Endothelial cell of umbilical vein (primary cell): ENCODE results near the gene ST8SIA2. TPM values are rescaled to one million over a fixed set of nuclear protein-coding genes. Genes with fewer than 3 reads are reported as not detected.

Source experiments
- BruUV-seq: library from RNA; stranded (reverse); fragments of 400-500 nt; replicated peaks from 2 replicates; lab custom pipeline; 2021; lab: Mats Ljungman, UMichigan
- CTCF ChIA-PET: fragments of 300-600, 350-600 bp; sonication (Branson Sonifier 250); formaldehyde crosslinking; loops from one replicate; lab custom pipeline; 2021; ENCODE audit warnings: antibody characterized with exemption, inconsistent platforms; lab: Charles Lee
- POLR2A ChIA-PET: fragments of 300-600, 350-600 bp; sonication (Branson Sonifier 250); formaldehyde crosslinking; loops from one replicate; lab custom pipeline; 2021; ENCODE audit warnings: antibody characterized with exemption, inconsistent platforms; lab: Charles Lee
- DNase-seq: peaks from one replicate; pipeline ENCODE4 v3.0.0-alpha.2; 2011; ENCODE audit warnings: low read depth, low spot score
- FAIRE-seq: peaks from 2 replicates; lab custom pipeline; 2011; peaks lifted over from hg19 to GRCh38; lab: Jason Lieb, UNC
- H2AFZ ChIP-seq: 2 replicates; pipeline ENCODE4 v1.6.0; 2012; ENCODE audit warnings: low read depth, low read length, control low read depth, inconsistent platforms
- H3K27ac ChIP-seq: 2 replicates; pipeline ENCODE4 v1.5.1; 2011; ENCODE audit warnings: low read depth, mild to moderate bottlenecking, control low read depth, low read length, moderate library complexity; ENCODE audit not compliant: insufficient read depth
- H3K27me3 ChIP-seq, 2 experiments: 2 replicates each; pipeline versions ENCODE4 v1.6.0 to v1.6.1; 2011; ENCODE audit warnings: low read length in 2 of 2, mixed read lengths in 1 of 2; ENCODE audit not compliant: control insufficient read depth in 2 of 2, insufficient read depth in 2 of 2
- H3K36me3 ChIP-seq, 2 experiments: 2 replicates in 1 of 2; 3 replicates in 1 of 2; pipeline ENCODE4 v1.5.1; 2011; ENCODE audit warnings: low read length in 2 of 2, mild to moderate bottlenecking in 1 of 2, moderate library complexity in 1 of 2; ENCODE audit not compliant: control insufficient read depth in 2 of 2, insufficient read depth in 2 of 2; ENCODE audit errors: extremely low read depth in 1 of 2
- H3K4me1 ChIP-seq: 3 replicates; pipeline ENCODE4 v1.5.1; 2011; ENCODE audit warnings: mild to moderate bottlenecking, low read length; ENCODE audit not compliant: control insufficient read depth, insufficient read depth; ENCODE audit errors: extremely low read depth
- H3K4me2 ChIP-seq: 2 replicates; pipeline ENCODE4 v1.6.1; 2011; ENCODE audit warnings: low read length, control low read depth, mixed read lengths; ENCODE audit not compliant: insufficient read depth
- H3K4me3 ChIP-seq, 3 experiments: fragments of 200-600 bp in 1 of 3; sonication (generic), shearing (Covaris generic) in 1 of 3; replicated peaks in 1 of 3; 2 replicates each; pipeline ENCODE4 v1.5.1; 2011 to 2016; ENCODE audit warnings: control low read depth in 3 of 3, low read length in 3 of 3, mild to moderate bottlenecking in 2 of 3, inconsistent platforms in 1 of 3, low read depth in 1 of 3, moderate library complexity in 1 of 3; ENCODE audit not compliant: insufficient read depth in 1 of 3
- H3K79me2 ChIP-seq: 2 replicates; pipeline ENCODE4 v1.6.0; 2012; ENCODE audit warnings: low read length, inconsistent platforms; ENCODE audit not compliant: control insufficient read depth, insufficient read depth
- H3K9ac ChIP-seq: replicated peaks from 2 replicates; pipeline ENCODE3; 2011; ENCODE audit warnings: low read length, control low read depth; ENCODE audit not compliant: insufficient read depth; ENCODE audit errors: extremely low read depth
- H3K9me1 ChIP-seq: replicated peaks from 3 replicates; pipeline ENCODE4 v1.6.0; 2011; ENCODE audit warnings: mild to moderate bottlenecking, low read length; ENCODE audit not compliant: control insufficient read depth, insufficient read depth; ENCODE audit errors: extremely low read depth
- H3K9me3 ChIP-seq: replicated peaks from 2 replicates; pipeline ENCODE4 v1.5.1; 2012; ENCODE audit warnings: low read length, inconsistent platforms; ENCODE audit not compliant: control insufficient read depth, insufficient read depth
- H4K20me1 ChIP-seq: replicated peaks from 2 replicates; pipeline ENCODE3; 2011; ENCODE audit warnings: mild to moderate bottlenecking, low read length; ENCODE audit not compliant: control insufficient read depth, insufficient read depth; ENCODE audit errors: extremely low read depth
- CTCF ChIP-seq, 2 donors: IDR thresholded peaks; 1 replicate in 1 of 2; 2 replicates in 1 of 2; pipeline ENCODE4 v1.5.1; 2011; ENCODE audit warnings: low read length in 2 of 2, mild to moderate bottlenecking in 2 of 2, moderate library complexity in 2 of 2, control low read depth in 1 of 2, inconsistent platforms in 1 of 2, low read depth in 1 of 2; ENCODE audit not compliant: insufficient read depth in 1 of 2; ENCODE audit errors: extremely low read depth in 1 of 2
- EZH2 ChIP-seq: IDR thresholded peaks from 2 replicates; pipeline ENCODE4 v1.6.1; 2012; ENCODE audit warnings: borderline replicate concordance, low read depth, mild to moderate bottlenecking, moderate library complexity, low read length, inconsistent platforms; ENCODE audit not compliant: severe bottlenecking
- FOS ChIP-seq: IDR thresholded peaks from 2 replicates; pipeline ENCODE4 v1.6.1; 2011; ENCODE audit warnings: mild to moderate bottlenecking, low read length, moderate library complexity, borderline replicate concordance; ENCODE audit not compliant: insufficient read depth
- GATA2 ChIP-seq: IDR thresholded peaks from 2 replicates; pipeline ENCODE4 v1.7.0; 2011; ENCODE audit warnings: low read depth, mild to moderate bottlenecking, moderate library complexity, mixed read lengths, low read length; ENCODE audit not compliant: insufficient read length, insufficient read depth
- JUN ChIP-seq: IDR thresholded peaks from 2 replicates; pipeline ENCODE4 v1.6.1; 2011; ENCODE audit warnings: borderline replicate concordance, low read depth; ENCODE audit not compliant: insufficient read length, insufficient read depth
- MYC ChIP-seq: IDR thresholded peaks from one replicate; pipeline ENCODE4 v1.6.1; 2011; ENCODE audit warnings: mild to moderate bottlenecking, low read depth, low read length
- POLR2A ChIP-seq: IDR thresholded peaks from 2 replicates; pipeline ENCODE4 v1.6.1; 2012; ENCODE audit warnings: low read depth, mild to moderate bottlenecking, control low read depth, low read length
- POLR2AphosphoS5 ChIP-seq: IDR thresholded peaks from 2 replicates; pipeline ENCODE4 v1.6.1; 2012; ENCODE audit warnings: low read depth, mild to moderate bottlenecking, control low read depth, low read length, moderate library complexity; ENCODE audit not compliant: insufficient read depth
- dilution Hi-C: fragments of 300-500 bp; cut with MboI; formaldehyde crosslinking; loops from one replicate; pipeline ENCODE4 v1.15.0; 2019; ENCODE audit warnings: low sequenced_read_pairs; ENCODE audit not compliant: extremely low pct_ligation_motif_present
- intact Hi-C: fragments of 100-400 bp; cut with micrococcal nuclease; formaldehyde crosslinking; loops from one replicate; pipeline ENCODE4 v1.10.0; 2022
- polyA plus RNA-seq, 4 experiments: library from polyadenylated mRNA; depleted of rRNA in 3 of 4; stranded (reverse) in 3 of 4; unstranded in 1 of 4; fragments of >200 nt; gene quantifications; 2 replicates each; pipeline versions ENCODE4 v1.2.1 to v1.2.3, GENCODE V29; 2011 to 2012; ENCODE audit warnings: missing spikeins in 1 of 4
- total RNA-seq: library from RNA; stranded (reverse); gene quantifications from 2 replicates; pipeline ENCODE4 v1.2.3, GENCODE V29; 2021
- TF ChIP-seq, protein P1 (sequence below): IDR thresholded peaks from 2 replicates; pipeline ENCODE4 v1.6.1; 2011; ENCODE audit not compliant: insufficient read depth, insufficient read length

The ST8SIA2 gene
- total and polyA plus RNA-seq, 2 donors (not counting 3 experiments of a cell fraction or from before 2014, with no cell fraction given), result 0.35 to 0.46 TPM

DNA sequence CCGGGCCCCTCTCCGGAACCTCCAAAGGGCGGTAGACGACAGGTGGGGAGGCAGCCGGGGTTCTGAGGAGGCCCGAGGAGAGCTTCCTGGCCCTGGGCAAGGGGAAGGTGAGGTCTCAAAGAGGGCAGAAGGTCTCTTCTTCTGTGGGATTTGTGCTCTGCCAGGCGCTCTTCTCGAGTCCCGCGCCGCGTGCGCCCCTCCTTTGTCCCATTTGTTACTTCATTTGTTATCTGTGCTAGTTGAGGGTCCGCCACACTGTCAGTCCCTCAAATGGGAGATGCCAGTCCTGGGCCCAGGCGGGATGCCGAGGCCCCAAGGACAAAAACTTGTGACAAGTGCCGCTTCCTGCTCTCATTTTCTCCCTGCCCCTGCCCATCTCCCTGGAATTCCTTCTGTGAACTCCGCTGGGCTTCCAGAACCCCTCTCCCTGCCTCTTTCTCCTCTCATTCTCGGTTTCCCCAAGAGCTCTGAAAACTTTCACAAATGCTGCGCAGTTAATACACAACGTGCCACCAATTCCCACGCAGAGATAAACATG, 1.5 kb downstream of the ST8SIA2 start:
- Histone ChIP-seq H3K27me3 (peaks cover 30 to 43% of the 10 kb centered on the region in 2 experiments), H3K9me1 (no peaks in the 10 kb centered on the region), H3K27ac (no peak overlapping the region), H3K79me2 (no peaks in the 10 kb centered on the region), H3K4me1 (peaks cover 2% of the 10 kb centered on the region), H3K4me3 (no peak overlapping the region), H4K20me1 (no peaks in the 10 kb centered on the region), H3K36me3 (no peaks in the 10 kb centered on the region), H3K9me3 (no peaks in the 10 kb centered on the region), H3K4me2 (peak overlapping the region; percentile 8), H2AFZ (no peak overlapping the region), H3K9ac (no peak overlapping the region)
- no peak for TF ChIP-seq GATA2
- no peak for TF ChIP-seq POLR2AphosphoS5
- no peak for TF ChIP-seq FOS
- TF ChIP-seq MYC, result no peak
- TF ChIP-seq POLR2A, result no peak
- TF ChIP-seq EZH2, result peak; percentile 81
- TF ChIP-seq JUN, result no peak
- BruUV-seq, result no TSS peak
- DNase-seq (no peak), FAIRE-seq (no peak)
- intact Hi-C loops, result no loop called here
- POLR2A ChIA-PET, result no interaction called here
- CTCF ChIA-PET, result no interaction called here
- dilution Hi-C loops, result no loop called here

DNA sequence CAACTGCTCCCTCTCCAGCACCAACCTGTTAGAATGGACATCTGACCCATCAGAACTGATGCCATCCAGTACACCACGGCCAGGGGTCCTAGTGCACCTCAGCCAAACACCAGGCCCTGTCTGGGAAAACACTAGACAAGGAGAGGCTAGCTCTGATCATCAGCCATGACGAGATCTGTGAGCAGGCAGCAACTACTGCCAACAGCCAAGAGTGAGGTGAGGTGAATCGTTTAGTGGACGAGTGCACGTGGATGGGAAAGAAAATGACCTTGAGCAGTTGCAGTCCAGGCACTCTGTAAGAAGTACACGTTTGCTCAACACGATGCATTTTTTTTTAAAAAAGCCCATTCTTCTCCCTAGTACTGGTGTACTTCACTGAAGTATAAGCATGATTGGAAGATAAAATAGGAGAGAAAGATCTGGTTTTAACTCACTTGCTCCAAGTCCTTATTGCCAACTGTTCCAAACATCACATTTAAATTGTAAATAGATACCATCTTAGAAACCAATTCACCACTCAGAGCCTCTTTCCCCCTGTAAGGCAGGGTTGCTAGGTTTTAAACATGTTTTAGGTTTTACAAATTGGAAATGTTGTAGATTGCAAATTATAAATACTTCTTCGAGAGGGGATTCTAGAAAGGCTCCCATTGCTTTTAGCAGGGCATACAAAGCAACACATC, 5.7 kb downstream of the ST8SIA2 start:
- DNase-seq (no peak), FAIRE-seq (no peak)
- H3K79me2 ChIP-seq, result no peaks in the 10 kb centered on the region
- peaks cover 8 to 17% of the 10 kb centered on the region in 2 experiments for H3K27me3 ChIP-seq
- no peak overlapping the region for H2AFZ ChIP-seq
- intact Hi-C loops, result no loop called here
- TF ChIP-seq CTCF (IDR thresholded peaks at IDR 0.05; ENCODE audit: extremely low read depth in 1 of 2, insufficient read depth in 1 of 2, low read depth in 1 of 2, low read length in 2 of 2) (no peak), MYC (no peak), GATA2 (no peak), EZH2 (no peak), JUN (no peak)
- TF ChIP-seq, protein P1, sequence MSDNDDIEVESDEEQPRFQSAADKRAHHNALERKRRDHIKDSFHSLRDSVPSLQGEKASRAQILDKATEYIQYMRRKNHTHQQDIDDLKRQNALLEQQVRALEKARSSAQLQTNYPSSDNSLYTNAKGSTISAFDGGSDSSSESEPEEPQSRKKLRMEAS, result no peak
- H3K4me3 ChIP-seq, result no peak overlapping the region
- H3K9ac ChIP-seq, result no peak overlapping the region
- BruUV-seq, result no TSS peak
- H3K9me1 ChIP-seq, result no peaks in the 10 kb centered on the region
- no peaks in the 10 kb centered on the region for H3K9me3 ChIP-seq
- H3K4me1 ChIP-seq, result no peaks in the 10 kb centered on the region
- no peaks in the 10 kb centered on the region for H3K36me3 ChIP-seq
- no peaks in the 10 kb centered on the region for H4K20me1 ChIP-seq
- dilution Hi-C loops, result no loop called here
- H3K27ac ChIP-seq, result no peak overlapping the region
- no peak overlapping the region for H3K4me2 ChIP-seq
- ChIA-PET CTCF (no interaction called here), POLR2A (no interaction called here)
